GM18951 (cell line): Measurements from ENCODE around the gene PRSS22.

Source experiments
- POLR2A ChIP-seq: IDR thresholded peaks from 4 replicates; pipeline ENCODE4 v1.6.1; 2011; ENCODE audit warnings: mild to moderate bottlenecking; ENCODE audit not compliant: insufficient read length, insufficient read depth; ENCODE audit errors: extremely low read depth
- in situ Hi-C: fragments of 300-500 bp; cut with MboI; formaldehyde crosslinking; loops from one replicate; pipeline ENCODE4 v1.12.0; 2022; ENCODE audit warnings: low sequenced_read_pairs, mixed read lengths, inconsistent platforms; ENCODE audit not compliant: unreplicated experiment

The PRSS22 gene

GRCh38 chr16:2827831-2828520, 30.0 kb downstream of the PRSS22 start:
- TF ChIP-seq POLR2A: no peak
- in situ Hi-C loops: no loop called here

- TF ChIP-seq POLR2A: no peak
- in situ Hi-C loops: no loop called here
These were observed 30.6 kb downstream of the PRSS22 start for GRCh38 chr16:2827374-2827791.

GRCh38 chr16:2826591-2827373, 31.2 kb downstream of the PRSS22 start:
- TF ChIP-seq POLR2A: no peak
- in situ Hi-C loops: no loop called here

- in situ Hi-C loops: no loop called here
- TF ChIP-seq POLR2A: no peak
These were observed 32.1 kb downstream of the PRSS22 start for GRCh38 chr16:2825906-2826305.

GRCh38 chr16:2825049-2825742, 32.8 kb downstream of the PRSS22 start:
- in situ Hi-C loops: no loop called here
- no peak for TF ChIP-seq POLR2A

- in situ Hi-C loops: no loop called here
- TF ChIP-seq POLR2A: no peak
These were observed 33.3 kb downstream of the PRSS22 start for GRCh38 chr16:2824626-2825025.

GRCh38 chr16:2822496-2822895, 35.5 kb downstream of the PRSS22 start:
- no peak for TF ChIP-seq POLR2A
- in situ Hi-C loops: no loop called here

- in situ Hi-C loops: no loop called here
These were observed 35.8 kb downstream of the PRSS22 start for GRCh38 chr16:2822158-2822495.

GRCh38 chr16:2821487-2822157, 36.3 kb downstream of the PRSS22 start:
- TF ChIP-seq POLR2A: no peak
- in situ Hi-C loops: no loop called here

More at GRCh38 chr16:2822158-2822495, 35.8 kb downstream of the PRSS22 start:
- no peak for TF ChIP-seq POLR2A

GRCh38 chr16:2820836-2821486, 37.0 kb downstream of the PRSS22 start:
- in situ Hi-C loops: no loop called here
- no peak for TF ChIP-seq POLR2A

GRCh38 chr16:2819939-2820835, 37.8 kb downstream of the PRSS22 start:
- TF ChIP-seq POLR2A: no peak
- in situ Hi-C loops: no loop called here

GRCh38 chr16:2819179-2819938, 38.6 kb downstream of the PRSS22 start:
- in situ Hi-C loops: no loop called here
- TF ChIP-seq POLR2A: no peak
